Activated T-helper 2 cell treated with anti-CD3 and anti-CD28 coated beads, Interferon-gamma antibody, Interleukin-2, Interleukin-4, amounts not matched to agents 10 μg/mL and 5 μg/mL and 100 μg/mL, durations not matched to agents 14 hours and 24 hours and 36 hours (primary cell): Measurements from ENCODE around the gene SRSF9. TPM values are rescaled to one million over a fixed set of nuclear protein-coding genes. Genes with fewer than 3 reads are reported as not detected.
"Not testable (repeated sequence)": the region's sequence is repeated elsewhere in the genome, so short reads cannot be mapped to it uniquely, and the experiment has no call there.

Source experiments
- DNase-seq: peaks from one replicate; pipeline ENCODE4 v3.0.0; 2021; ENCODE audit warnings: low spot score
- H3K27ac Mint-ChIP-seq: one replicate; pipeline ENCODE4 v1.8.0; 2021; ENCODE audit warnings: mixed read lengths
- H3K27me3 Mint-ChIP-seq: one replicate; pipeline ENCODE4 v1.8.0; 2021; ENCODE audit warnings: low read depth, mixed read lengths
- H3K36me3 Mint-ChIP-seq: one replicate; pipeline ENCODE4 v1.8.0; 2021; ENCODE audit warnings: low read depth, mixed read lengths
- H3K4me1 Mint-ChIP-seq: one replicate; pipeline ENCODE4 v1.8.0; 2021; ENCODE audit warnings: low read depth, mixed read lengths
- H3K4me3 Mint-ChIP-seq: one replicate; pipeline ENCODE4 v1.8.0; 2021; ENCODE audit warnings: low read depth, mild to moderate bottlenecking, moderate library complexity, mixed read lengths
- H3K9me3 Mint-ChIP-seq: one replicate; pipeline ENCODE4 v1.8.0; 2021; ENCODE audit warnings: mixed read lengths
- intact Hi-C: fragments of 100-400 bp; cut with micrococcal nuclease; formaldehyde crosslinking; loops from one replicate; pipeline ENCODE4 v1.15.1; 2023
- total RNA-seq: library from RNA; stranded (reverse); gene quantifications from 2 replicates; pipeline ENCODE4 v1.2.3, GENCODE V29; 2022

The SRSF9 gene
- 248 and 251 TPM in 2 replicates for total RNA-seq

GRCh38 chr12:120469450-120470149 is at the start of gene SRSF9:
Gene SRSF9 (minus strand): TSS chr12:120469748. CDS start chr12:120469609, 139 bp downstream.
- peaks cover 35% of the 10 kb centered on the region for H3K36me3 Mint-ChIP-seq
- peak; percentile 96 for DNase-seq
- H3K27me3 Mint-ChIP-seq = peaks cover 2% of the 10 kb centered on the region
- peak within 1 kb of the TSS; percentile 95 for H3K4me3 Mint-ChIP-seq
- intact Hi-C loops = loop anchor here (1.0 to 2.0 kb wide), 5 partner anchors 23 to 217 kb away; partner anchors contain the start of genes COQ5, DYNLL1, GATC and MLEC
- H3K27ac Mint-ChIP-seq = peak within 1 kb of the TSS; percentile 81
- H3K9me3 Mint-ChIP-seq = no peaks in the 10 kb centered on the region
- peaks cover 40% of the 10 kb centered on the region for H3K4me1 Mint-ChIP-seq

GRCh38 chr12:120519324-120519723 is 49.8 kb upstream of the SRSF9 start:
- DNase-seq, H3K4me1 Mint-ChIP-seq, H3K9me3 Mint-ChIP-seq, H3K27ac Mint-ChIP-seq, H3K4me3 Mint-ChIP-seq, intact Hi-C loops, H3K27me3 Mint-ChIP-seq: not testable (repeated sequence)
- peaks cover 18% of the 10 kb centered on the region for H3K36me3 Mint-ChIP-seq

- no peak overlapping the region for H3K27ac Mint-ChIP-seq
- H3K9me3 Mint-ChIP-seq = no peaks in the 10 kb centered on the region
- H3K4me1 Mint-ChIP-seq = no peaks in the 10 kb centered on the region
- no peak overlapping the region for H3K4me3 Mint-ChIP-seq
- H3K36me3 Mint-ChIP-seq = peaks cover 22% of the 10 kb centered on the region
- no peak for DNase-seq
- no peaks in the 10 kb centered on the region for H3K27me3 Mint-ChIP-seq
- intact Hi-C loops = no loop called here
These were observed 45.9 kb upstream of the SRSF9 start for GRCh38 chr12:120515496-120515895.

GRCh38 chr12:120514002-120514401 is 44.5 kb upstream of the SRSF9 start:
- no peak overlapping the region for H3K4me3 Mint-ChIP-seq
- no peak for DNase-seq
- H3K27ac Mint-ChIP-seq = no peak overlapping the region
- peaks cover 30% of the 10 kb centered on the region for H3K36me3 Mint-ChIP-seq
- no peaks in the 10 kb centered on the region for H3K4me1 Mint-ChIP-seq
- intact Hi-C loops = no loop called here
- H3K9me3 Mint-ChIP-seq = no peaks in the 10 kb centered on the region
- H3K27me3 Mint-ChIP-seq = no peaks in the 10 kb centered on the region

- H3K9me3 Mint-ChIP-seq = no peaks in the 10 kb centered on the region
- intact Hi-C loops = no loop called here
- H3K4me1 Mint-ChIP-seq = no peaks in the 10 kb centered on the region
- H3K27ac Mint-ChIP-seq = no peak overlapping the region
- peaks cover 25% of the 10 kb centered on the region for H3K36me3 Mint-ChIP-seq
- DNase-seq = no peak
- no peak overlapping the region for H3K4me3 Mint-ChIP-seq
- no peaks in the 10 kb centered on the region for H3K27me3 Mint-ChIP-seq
These were observed 39.0 kb upstream of the SRSF9 start for GRCh38 chr12:120508537-120508936.

- Mint-ChIP-seq H3K27ac (no peak overlapping the region), H3K9me3 (no peaks in the 10 kb centered on the region), H3K4me1 (peaks cover 3% of the 10 kb centered on the region), H3K36me3 (peaks cover 38% of the 10 kb centered on the region), H3K4me3 (no peak overlapping the region), H3K27me3 (no peaks in the 10 kb centered on the region)
- intact Hi-C loops = no loop called here
- no peak for DNase-seq
These were observed 35.0 kb upstream of the SRSF9 start for GRCh38 chr12:120504587-120504986.

GRCh38 chr12:120500581-120500980 is 31.0 kb upstream of the SRSF9 start:
- intact Hi-C loops = no loop called here
- Mint-ChIP-seq H3K4me1 (peaks cover 24% of the 10 kb centered on the region), H3K27ac (no peak overlapping the region), H3K27me3 (no peaks in the 10 kb centered on the region), H3K4me3 (no peak overlapping the region), H3K9me3 (no peaks in the 10 kb centered on the region), H3K36me3 (peaks cover 56% of the 10 kb centered on the region)
- DNase-seq = no peak

- peaks cover 54% of the 10 kb centered on the region for H3K36me3 Mint-ChIP-seq
- H3K9me3 Mint-ChIP-seq = no peaks in the 10 kb centered on the region
- intact Hi-C loops = loop anchor here (5.0 kb wide), 1 partner anchor 52 kb away; the partner anchor contains the start of genes GATC and TRIAP1
- no peak for DNase-seq
- H3K4me3 Mint-ChIP-seq = no peak overlapping the region
- H3K4me1 Mint-ChIP-seq = peaks cover 31% of the 10 kb centered on the region
- no peak overlapping the region for H3K27ac Mint-ChIP-seq
- no peaks in the 10 kb centered on the region for H3K27me3 Mint-ChIP-seq
These were observed 29.4 kb upstream of the SRSF9 start for GRCh38 chr12:120498870-120499515.

- intact Hi-C loops = loop anchor here (2.0 to 5.0 kb wide), 2 partner anchors 37 to 50 kb away; partner anchors contain the start of genes GATC, RNF10 and TRIAP1
- H3K9me3 Mint-ChIP-seq = no peaks in the 10 kb centered on the region
- peaks cover 31% of the 10 kb centered on the region for H3K4me1 Mint-ChIP-seq
- H3K4me3 Mint-ChIP-seq = peak overlapping the region; percentile 98
- no peaks in the 10 kb centered on the region for H3K27me3 Mint-ChIP-seq
- peaks cover 43% of the 10 kb centered on the region for H3K36me3 Mint-ChIP-seq
- H3K27ac Mint-ChIP-seq = peak overlapping the region; percentile 29
- no peak for DNase-seq
These were observed 28.1 kb upstream of the SRSF9 start for GRCh38 chr12:120497524-120498150.

- intact Hi-C loops = loop anchor here (1.0 to 5.0 kb wide), 3 partner anchors 27 to 49 kb away; partner anchors contain the start of genes GATC, RNF10, SRSF9 and TRIAP1
- H3K27ac Mint-ChIP-seq = peak overlapping the region; percentile 87
- DNase-seq = peak; percentile 18
- peak overlapping the region; percentile 98 for H3K4me3 Mint-ChIP-seq
- H3K4me1 Mint-ChIP-seq = peaks cover 31% of the 10 kb centered on the region
- no peaks in the 10 kb centered on the region for H3K9me3 Mint-ChIP-seq
- no peaks in the 10 kb centered on the region for H3K27me3 Mint-ChIP-seq
- peaks cover 37% of the 10 kb centered on the region for H3K36me3 Mint-ChIP-seq
These were observed 27.1 kb upstream of the SRSF9 start for GRCh38 chr12:120496413-120497340.

GRCh38 chr12:120495731-120496412 is 26.3 kb upstream of the SRSF9 start, which contains the start of gene DYNLL1:
Gene DYNLL1 (plus strand): TSS chr12:120496113. CDS start chr12:120496422, 309 bp downstream.
- Mint-ChIP-seq H3K27me3 (no peaks in the 10 kb centered on the region), H3K4me3 (peak within 1 kb of the TSS; percentile 98), H3K4me1 (peaks cover 31% of the 10 kb centered on the region), H3K27ac (peak within 1 kb of the TSS; percentile 87), H3K9me3 (no peaks in the 10 kb centered on the region), H3K36me3 (peaks cover 37% of the 10 kb centered on the region)
- DNase-seq = peak; percentile 96
- intact Hi-C loops = loop anchor here (1.0 to 5.0 kb wide), 3 partner anchors 27 to 49 kb away; partner anchors contain the start of genes GATC, RNF10, SRSF9 and TRIAP1
